Adrenal gland (tissue), 12 donors: ENCODE measurements around the gene COL9A3. TPM values are rescaled to one million over a fixed set of nuclear protein-coding genes. Genes with fewer than 3 reads are reported as not detected.

ENCODE experiments used
- DNase-seq, 7 donors: peaks; one replicate each; pipeline ENCODE4 v3.0.0-alpha.2; 2019 to 2020
- H3K27ac ChIP-seq, 5 donors: fragments of 200-600 bp; sonication (generic) in 4 of 5; 1 replicate in 3 of 5; 2 replicates in 2 of 5; pipeline versions ENCODE4 v1.5.1 to v1.8.0; 2016 to 2020; ENCODE audit warnings: mild to moderate bottlenecking in 1 of 5
- H3K27me3 ChIP-seq: fragments of 200-600 bp; 2 replicates; pipeline ENCODE4 v1.8.0; 2021
- H3K36me3 ChIP-seq, 2 donors: fragments of 200-600 bp; replicated peaks in 1 of 2; 1 replicate in 1 of 2; 2 replicates in 1 of 2; pipeline versions ENCODE4 v1.5.1 to v1.8.0; 2018 to 2022
- H3K4me1 ChIP-seq, 2 donors: fragments of 200-600 bp; replicated peaks in 1 of 2; 1 replicate in 1 of 2; 2 replicates in 1 of 2; pipeline versions ENCODE4 v1.5.1 to v1.8.0; 2018 to 2021
- H3K4me3 ChIP-seq, 4 donors: fragments of 200-600 bp; sonication (generic) in 3 of 4; one replicate each; pipeline ENCODE4 v1.5.1; 2016 to 2018
- H3K9me3 ChIP-seq, 3 donors: fragments of 200-600 bp; sonication (generic) in 1 of 3; replicated peaks in 1 of 3; 1 replicate in 2 of 3; 2 replicates in 1 of 3; pipeline versions ENCODE4 v1.5.1 to v1.8.0; 2016 to 2021
- POLR2A ChIP-seq, 2 donors: fragments of 450-650 bp; IDR thresholded peaks; one replicate each; pipeline ENCODE4 v1.6.1; 2017; ENCODE audit warnings: antibody characterized with exemption in 2 of 2, mild to moderate bottlenecking in 2 of 2, moderate library complexity in 1 of 2
- WGBS, 4 donors: extraction: QIAGEN DNeasy Blood & Tissue Kit in 2 of 4; methylation state at CpG; one replicate each; pipeline versions ENCODE4 v1.1.5 to v1.1.7; 2013 to 2017; 5-methylcytosine and 5-hydroxymethylcytosine counted together
- intact Hi-C, 2 donors: fragments of 100-400 bp; cut with DNase I; formaldehyde crosslinking; loops; one replicate each; pipeline versions ENCODE4 v1.14.1 to v1.15.0; 2022 to 2023
- polyA plus RNA-seq, 3 donors: library from polyadenylated mRNA; stranded (reverse); fragments of 200-250 nt in 2 of 3; fragments of 350-450 nt in 1 of 3; fragmentation: Illumina TruSeq in 1 of 3; extraction: RNeasy Lipid Tissue Mini Kit (QIAGEN cat#74804) in 1 of 3; gene quantifications; one replicate each; pipeline ENCODE4 v1.2.3, GENCODE V29; 2013 to 2014
- total RNA-seq, 9 donors: library from RNA; depleted of rRNA in 4 of 9; stranded (reverse); fragments of >200 nt in 4 of 9; fragments of 120-200 nt in 1 of 9; fragmentation: NEBNext Ultra II Directional in 1 of 9; extraction: Animal tissue kit (Norgen Biotek cat#: 25700) in 1 of 9; gene quantifications; one replicate each; pipeline versions ENCODE4 v1.1.0 to v1.2.4, GENCODE V29; 2013 to 2023
- TF ChIP-seq, protein P1 (sequence below), 6 experiments: fragments of 450-650 bp in 4 of 6; fragments of 200-600 bp in 2 of 6; sonication (generic) in 1 of 6; IDR thresholded peaks; 1 replicate in 5 of 6; 2 replicates in 1 of 6; pipeline versions ENCODE4 v1.5.1 to v1.8.0; 2016 to 2021; ENCODE audit warnings: antibody characterized with exemption in 6 of 6, mild to moderate bottlenecking in 2 of 6, moderate library complexity in 1 of 6
- donor health status: healthy with polysubstance abuse.
- donor health status: Bipolar disorder and iron deficiency.
- donor health status: DM: yes; HTN: yes; CAD: no.
- donor health status: DM: no; HTN: no; CAD: no.
- donor health status: DM: no; HTN: no; CAD: no.
- donor health status: DM: yes; HTN: yes; CAD: no.

Gene COL9A3
- total and polyA plus RNA-seq, 12 donors, result 0.22 to 27.8 (median 1.4) TPM

DNA sequence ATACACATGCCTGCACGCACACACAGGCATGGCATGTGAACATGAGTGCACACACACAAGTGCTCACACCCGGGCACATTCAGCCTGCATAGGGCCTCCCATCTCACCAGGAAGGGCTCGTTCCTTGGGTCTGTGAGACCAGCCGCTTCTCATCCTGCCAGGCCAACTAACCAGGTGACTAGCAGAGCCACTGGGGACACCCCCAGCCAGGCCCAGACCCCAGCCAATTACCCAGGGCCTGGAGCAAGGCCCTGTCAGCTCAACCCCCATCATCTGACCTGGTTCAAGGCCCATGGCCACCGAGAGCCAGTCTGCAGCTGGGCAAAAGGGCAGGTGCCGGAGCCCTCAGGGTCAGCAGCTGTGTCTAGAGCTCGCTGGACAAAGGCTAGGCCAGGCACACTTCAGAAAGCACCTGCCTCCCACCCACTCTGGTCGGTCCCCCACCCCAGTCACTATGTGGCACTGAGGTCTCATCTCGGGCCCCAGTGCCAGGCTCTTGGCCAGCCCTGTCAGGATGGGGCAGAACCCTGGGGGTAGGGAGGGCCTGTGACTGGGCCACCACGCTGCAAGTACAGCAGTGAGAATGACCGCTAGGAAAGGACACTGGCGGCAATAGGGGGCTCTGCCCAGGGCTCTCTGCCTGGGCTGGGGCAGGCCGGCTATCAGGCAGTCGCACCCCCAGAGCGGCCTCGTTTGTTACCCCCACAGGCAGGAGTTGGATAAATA lies 47.3 kb upstream of the COL9A3 start:
- intact Hi-C loops, result no loop called here
- H3K4me1 ChIP-seq, result peaks cover 8 to 15% of the 10 kb centered on the region in 2 donors
- DNase-seq, result no peak
- no peak overlapping the region for H3K27ac ChIP-seq
- WGBS, 4 donors, result 83 to 88% (median 85%) methylated on average over 5 to 16 of the region's 16 CpGs
- no peaks in the 10 kb centered on the region for H3K36me3 ChIP-seq
- no peak overlapping the region for H3K4me3 ChIP-seq
- no peak for TF ChIP-seq POLR2A (IDR thresholded peaks at IDR 0.05)
- TF ChIP-seq, protein P1, sequence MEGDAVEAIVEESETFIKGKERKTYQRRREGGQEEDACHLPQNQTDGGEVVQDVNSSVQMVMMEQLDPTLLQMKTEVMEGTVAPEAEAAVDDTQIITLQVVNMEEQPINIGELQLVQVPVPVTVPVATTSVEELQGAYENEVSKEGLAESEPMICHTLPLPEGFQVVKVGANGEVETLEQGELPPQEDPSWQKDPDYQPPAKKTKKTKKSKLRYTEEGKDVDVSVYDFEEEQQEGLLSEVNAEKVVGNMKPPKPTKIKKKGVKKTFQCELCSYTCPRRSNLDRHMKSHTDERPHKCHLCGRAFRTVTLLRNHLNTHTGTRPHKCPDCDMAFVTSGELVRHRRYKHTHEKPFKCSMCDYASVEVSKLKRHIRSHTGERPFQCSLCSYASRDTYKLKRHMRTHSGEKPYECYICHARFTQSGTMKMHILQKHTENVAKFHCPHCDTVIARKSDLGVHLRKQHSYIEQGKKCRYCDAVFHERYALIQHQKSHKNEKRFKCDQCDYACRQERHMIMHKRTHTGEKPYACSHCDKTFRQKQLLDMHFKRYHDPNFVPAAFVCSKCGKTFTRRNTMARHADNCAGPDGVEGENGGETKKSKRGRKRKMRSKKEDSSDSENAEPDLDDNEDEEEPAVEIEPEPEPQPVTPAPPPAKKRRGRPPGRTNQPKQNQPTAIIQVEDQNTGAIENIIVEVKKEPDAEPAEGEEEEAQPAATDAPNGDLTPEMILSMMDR (IDR thresholded peaks at IDR 0.05), result no peak
- H3K27me3 ChIP-seq, result peaks cover 1% of the 10 kb centered on the region
- no peaks in the 10 kb centered on the region for H3K9me3 ChIP-seq

DNA sequence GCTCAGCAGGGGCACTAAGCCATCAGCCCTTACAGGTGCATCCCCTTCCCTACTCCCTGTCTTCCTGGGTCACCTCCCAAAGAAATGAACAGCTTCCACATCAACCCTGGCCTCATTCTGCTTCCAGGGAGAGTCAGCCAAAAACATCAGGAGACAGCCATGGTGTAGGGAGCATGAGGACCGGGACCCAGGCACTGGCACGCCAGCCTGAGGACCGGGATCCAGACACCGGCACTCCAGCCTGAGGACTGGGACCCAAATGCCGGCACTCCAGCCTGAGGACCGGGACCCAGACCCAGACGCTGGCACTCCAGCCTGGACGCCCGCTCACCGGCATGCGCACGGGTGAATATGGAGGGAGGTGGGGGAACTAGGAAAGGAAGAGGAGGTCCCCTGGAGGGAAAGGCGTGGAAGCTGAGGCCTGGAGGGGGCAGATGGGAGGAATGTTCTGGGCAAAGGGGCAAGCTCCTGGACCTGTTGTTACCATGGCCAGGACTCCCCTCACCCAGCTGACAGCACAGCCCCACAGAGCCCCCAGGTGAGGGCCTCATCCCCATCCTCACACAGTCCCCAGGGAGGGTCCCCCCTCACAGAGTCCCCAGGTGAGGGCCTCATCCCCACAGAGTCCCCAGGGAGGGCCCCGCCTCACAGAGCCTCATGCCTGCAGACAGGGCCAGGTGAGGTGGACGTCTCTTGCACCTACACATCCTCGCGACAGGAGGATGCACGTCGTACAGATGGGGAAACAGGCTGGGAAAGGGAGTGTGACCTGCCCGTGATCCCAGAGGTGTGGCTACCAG lies 46.5 kb upstream of the COL9A3 start:
- Histone ChIP-seq H3K36me3 (no peaks in the 10 kb centered on the region), H3K4me1 (peaks cover 8 to 15% of the 10 kb centered on the region in 2 donors), H3K27me3 (no peaks in the 10 kb centered on the region), H3K27ac (no peak overlapping the region), H3K9me3 (no peaks in the 10 kb centered on the region), H3K4me3 (no peak overlapping the region)
- intact Hi-C loops, result no loop called here
- no peak for DNase-seq
- WGBS, 4 donors, result 93 to 96% (median 94%) methylated on average over 19 to 20 of the region's 20 CpGs
- TF ChIP-seq, protein P1 (IDR thresholded peaks at IDR 0.05), result no peak
- TF ChIP-seq POLR2A (IDR thresholded peaks at IDR 0.05), result no peak

DNA sequence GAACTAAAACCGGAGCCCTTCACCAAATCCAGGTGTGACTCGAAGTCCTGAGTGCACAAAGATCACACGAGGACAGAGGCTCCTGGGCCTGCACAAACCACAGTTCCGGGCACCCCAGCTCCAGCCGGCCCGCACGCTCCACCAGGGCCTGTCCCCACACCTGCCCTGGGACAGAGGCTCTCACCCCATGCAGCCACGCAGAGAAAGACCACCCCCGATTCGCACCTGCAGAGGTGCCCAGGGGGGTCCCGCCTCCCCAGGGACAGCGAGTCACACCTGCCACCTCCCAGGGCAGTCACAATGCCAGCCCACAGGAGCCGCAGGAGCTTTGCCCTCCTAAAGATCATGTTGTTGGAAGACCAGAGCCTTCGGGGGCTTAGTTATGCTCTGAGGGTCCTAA lies 45.9 kb upstream of the COL9A3 start:
- H3K4me3 ChIP-seq, result no peak overlapping the region
- no peak for DNase-seq
- H3K36me3 ChIP-seq, result no peaks in the 10 kb centered on the region
- TF ChIP-seq, protein P1 (IDR thresholded peaks at IDR 0.05), result no peak
- TF ChIP-seq POLR2A (IDR thresholded peaks at IDR 0.05), result no peak
- intact Hi-C loops, result no loop called here
- no peak overlapping the region for H3K27ac ChIP-seq
- H3K9me3 ChIP-seq, result no peaks in the 10 kb centered on the region
- H3K27me3 ChIP-seq, result peaks cover 3% of the 10 kb centered on the region
- peaks cover 8 to 15% of the 10 kb centered on the region in 2 donors for H3K4me1 ChIP-seq
- WGBS, 4 donors, result 83 to 91% (median 87%) methylated on average over 1 to 14 of the region's 14 CpGs

DNA sequence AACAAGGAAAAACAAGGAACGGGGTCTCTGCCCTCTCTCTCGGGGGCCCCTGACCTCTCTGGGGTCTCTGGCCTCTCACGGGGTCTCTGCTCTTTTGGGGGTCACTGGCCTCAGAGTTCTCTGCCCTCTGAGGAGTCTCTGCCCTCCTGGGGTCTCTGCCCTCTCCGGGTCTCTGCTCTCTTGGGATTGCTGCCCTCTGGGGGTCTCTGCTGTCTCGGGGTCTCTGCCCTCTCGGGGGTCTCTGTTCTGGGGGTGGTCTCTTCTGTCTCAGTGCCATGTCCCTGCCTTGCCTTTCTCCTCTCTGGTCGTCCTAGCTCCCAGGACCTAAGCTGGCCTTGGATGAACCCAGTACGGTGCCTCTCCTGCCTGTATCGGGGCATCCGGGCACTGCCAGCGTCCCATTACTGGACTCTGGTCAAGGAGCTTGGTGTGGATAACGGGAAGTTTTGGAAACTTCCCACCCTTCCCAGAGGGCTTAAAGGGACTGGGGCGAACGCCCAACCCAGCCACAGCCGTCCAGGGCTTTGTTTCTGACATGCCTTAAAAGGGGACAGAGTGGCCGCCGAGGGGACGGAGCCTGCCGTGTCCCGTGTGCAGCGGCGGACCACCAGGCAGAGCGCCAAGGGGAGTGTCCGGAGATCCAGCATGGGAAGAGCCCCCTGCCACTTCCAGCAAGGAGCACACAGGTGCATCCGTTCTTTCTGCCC lies 45.3 kb upstream of the COL9A3 start:
- Histone ChIP-seq H3K36me3 (no peaks in the 10 kb centered on the region), H3K4me1 (peaks cover 8 to 15% of the 10 kb centered on the region in 2 donors), H3K4me3 (no peak overlapping the region), H3K9me3 (no peaks in the 10 kb centered on the region), H3K27me3 (peaks cover 3% of the 10 kb centered on the region), H3K27ac (no peak overlapping the region)
- intact Hi-C loops, result no loop called here
- DNase-seq, result no peak
- TF ChIP-seq, protein P1 (IDR thresholded peaks at IDR 0.05), result no peak
- TF ChIP-seq POLR2A (IDR thresholded peaks at IDR 0.05), result no peak
- WGBS, 4 donors, result 79 to 88% (median 82%) methylated on average over 19 to 25 of the region's 25 CpGs
